Measurements from ENCODE around the gene UNC13D.

The UNC13D gene

GRCh38 chr17:75848523-75849278 is 4.5 kb upstream of the UNC13D start:
- TF ChIP-seq ZFX (IDR thresholded peaks at IDR 0.05) (no peak), CTCF (conservative IDR thresholded peaks at IDR 0.05) (peak; percentile 90)
- H3K27ac ChIP-seq: no peak overlapping the region

GRCh38 chr17:75847614-75848522 is 3.7 kb upstream of the UNC13D start:
- no peak overlapping the region for H3K27ac ChIP-seq
- no peak for TF ChIP-seq ZFX (IDR thresholded peaks at IDR 0.05)
- TF ChIP-seq CTCF (conservative IDR thresholded peaks at IDR 0.05): no peak

GRCh38 chr17:75846692-75847613 is 2.7 kb upstream of the UNC13D start:
- TF ChIP-seq ZFX (IDR thresholded peaks at IDR 0.05): no peak
- no peak for TF ChIP-seq CTCF (conservative IDR thresholded peaks at IDR 0.05)

GRCh38 chr17:75845933-75846691 is 1.9 kb upstream of the UNC13D start:
- TF ChIP-seq CTCF (conservative IDR thresholded peaks at IDR 0.05): no peak
- no peak for TF ChIP-seq ZFX (IDR thresholded peaks at IDR 0.05)
- H3K27ac ChIP-seq: no peak overlapping the region

More at GRCh38 chr17:75846692-75847613, 2.7 kb upstream of the UNC13D start:
- H3K27ac ChIP-seq: no peak overlapping the region

- H3K27ac ChIP-seq: peak overlapping the region; percentile 37
- TF ChIP-seq CTCF (conservative IDR thresholded peaks at IDR 0.05) (peak; percentile 86), ZFX (IDR thresholded peaks at IDR 0.05) (no peak)
Observed at GRCh38 chr17:75845058-75845711, 981 bp upstream of the UNC13D start.

GRCh38 chr17:75844530-75845057 is 390 bp upstream of the UNC13D start:
- no peak for TF ChIP-seq CTCF (conservative IDR thresholded peaks at IDR 0.05)
- no peak for TF ChIP-seq ZFX (IDR thresholded peaks at IDR 0.05)

More at GRCh38 chr17:75844530-75845057, 390 bp upstream of the UNC13D start:
- peak overlapping the region; percentile 37 for H3K27ac ChIP-seq

All from C4-2B (cell line).